HG02678 (cell line): ENCODE results near the gene ETV3L.

ENCODE experiments used
- ATAC-seq: cut with Tn5 transposase; IDR thresholded peaks from one replicate; pipeline ENCODE4 v1.9.1; 2021; ENCODE audit warnings: mild to moderate bottlenecking, moderate library complexity; ENCODE audit not compliant: unreplicated experiment

ETV3L gene

DNA sequence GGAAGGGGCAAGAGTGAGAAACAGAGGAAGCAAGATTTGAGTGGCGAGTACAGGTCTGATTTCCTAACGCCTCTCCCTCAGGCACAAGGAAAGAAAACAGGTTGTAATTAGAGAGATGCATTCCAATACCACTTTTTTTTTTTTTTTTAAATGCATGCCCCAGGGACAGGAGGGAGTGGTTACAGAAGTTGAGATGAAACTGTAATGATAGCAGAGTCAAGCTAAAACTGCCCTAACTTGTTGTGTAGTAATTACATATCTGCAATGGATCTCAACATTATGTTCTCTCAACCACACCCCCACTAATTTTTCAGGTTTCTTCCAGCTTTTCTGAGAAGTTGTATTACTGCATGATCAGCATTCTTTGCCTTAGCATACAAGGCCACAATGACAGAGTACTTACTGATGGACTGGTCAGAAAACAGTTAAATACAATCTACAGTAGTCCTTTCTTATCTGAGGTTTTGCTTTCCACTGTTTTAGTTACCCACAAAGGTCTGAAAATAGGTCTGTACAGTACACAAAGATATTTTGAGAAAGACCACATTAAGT is 33.1 kb upstream of the ETV3L start:
- no peak for ATAC-seq

DNA sequence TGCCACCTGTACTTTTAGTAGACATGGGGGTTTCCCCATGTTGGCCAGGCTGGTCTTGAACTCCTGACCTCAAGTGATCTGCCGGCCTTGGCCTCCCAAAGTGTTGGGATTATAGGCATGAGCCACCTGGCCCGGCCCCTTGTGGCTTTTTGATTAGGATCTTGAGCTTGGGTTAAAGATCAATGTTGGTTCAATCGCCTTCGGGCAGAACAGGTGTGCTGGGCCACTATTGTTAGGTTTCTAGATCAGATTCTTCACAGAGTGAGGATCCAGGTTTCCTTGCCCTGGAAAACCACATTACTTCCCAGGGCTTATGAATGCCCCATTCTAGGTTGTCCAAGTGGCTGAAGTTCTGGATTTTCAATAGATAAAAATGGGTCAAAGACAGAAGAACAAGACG is 32.5 kb upstream of the ETV3L start:
- ATAC-seq: no peak

DNA sequence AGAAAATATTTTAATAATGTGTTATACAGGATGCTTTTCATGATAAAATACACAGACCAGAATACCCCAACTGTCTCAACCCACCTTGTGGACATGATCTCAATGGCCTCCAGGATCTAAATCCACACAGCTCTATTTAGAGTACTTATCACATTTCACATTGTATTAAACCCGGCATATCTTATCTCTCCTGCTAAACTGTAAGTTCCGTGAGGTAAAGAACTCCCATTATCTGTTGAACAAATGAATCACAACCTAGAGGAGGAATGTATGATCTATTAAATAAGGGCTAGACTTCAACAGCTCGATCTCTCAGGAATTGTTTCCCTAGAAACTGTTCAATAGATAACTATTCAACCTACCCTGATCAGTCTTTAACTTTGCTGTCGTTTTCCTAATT is 31.7 kb upstream of the ETV3L start:
- no peak for ATAC-seq

DNA sequence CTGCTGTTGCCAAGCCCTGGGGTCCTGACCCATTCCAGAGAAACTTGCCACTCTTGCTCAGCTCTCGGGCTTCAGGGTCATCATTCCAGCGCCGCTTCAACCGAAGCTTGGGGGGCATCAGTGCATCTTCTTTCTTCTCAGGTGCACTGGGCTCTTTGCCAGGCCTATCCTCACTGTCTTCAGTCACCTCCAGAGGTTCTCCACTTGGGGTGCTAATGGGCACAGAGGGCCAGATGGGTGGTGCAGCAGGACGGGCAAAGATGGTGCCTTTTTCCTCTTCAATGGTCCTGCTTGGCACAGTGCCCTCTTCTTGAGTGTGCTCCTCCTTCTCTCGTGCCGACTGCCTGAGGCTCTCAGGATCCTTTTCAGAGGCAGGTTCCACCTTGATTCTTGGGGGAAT is 25.2 kb upstream of the ETV3L start:
- no peak for ATAC-seq

DNA sequence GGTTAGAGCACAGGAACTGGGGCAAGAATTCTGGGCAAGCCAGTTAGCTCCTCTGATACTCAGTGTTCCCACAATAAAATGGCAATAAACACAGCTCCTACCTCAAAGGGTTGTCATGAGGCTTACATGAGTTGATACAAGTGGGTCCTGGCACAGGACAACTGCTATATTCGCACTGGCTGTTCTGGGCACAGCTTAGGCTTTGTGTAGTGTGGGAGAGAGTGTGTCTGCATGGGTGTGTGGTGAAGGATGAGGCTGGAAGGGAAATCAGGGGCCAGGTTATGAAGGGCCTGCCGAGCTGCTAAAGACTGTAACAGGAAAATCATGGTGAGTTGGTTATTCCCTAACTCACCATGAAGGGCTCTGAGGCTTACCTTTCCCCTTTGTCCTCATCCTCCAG is 19.8 kb upstream of the ETV3L start:
- ATAC-seq: no peak

DNA sequence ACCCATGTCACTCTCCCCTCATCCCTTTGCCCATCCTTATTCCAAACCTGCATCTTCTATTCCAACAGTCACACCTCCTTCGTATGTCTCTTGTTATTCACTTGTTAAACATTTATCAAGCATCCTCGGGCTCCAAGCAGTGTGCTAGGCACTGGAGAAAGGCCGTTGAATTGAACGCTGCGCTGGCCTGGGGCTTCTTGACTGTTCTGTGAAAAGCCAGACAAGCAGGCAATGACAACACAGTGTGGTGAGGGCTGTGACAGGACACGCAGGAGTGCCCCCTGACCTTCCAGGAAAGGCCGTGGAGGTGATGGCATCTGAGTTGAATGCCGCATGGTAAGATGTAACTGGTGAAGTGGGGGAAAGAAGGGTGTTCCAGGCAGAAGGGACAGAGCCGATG is 19.4 kb upstream of the ETV3L start:
- no peak for ATAC-seq

DNA sequence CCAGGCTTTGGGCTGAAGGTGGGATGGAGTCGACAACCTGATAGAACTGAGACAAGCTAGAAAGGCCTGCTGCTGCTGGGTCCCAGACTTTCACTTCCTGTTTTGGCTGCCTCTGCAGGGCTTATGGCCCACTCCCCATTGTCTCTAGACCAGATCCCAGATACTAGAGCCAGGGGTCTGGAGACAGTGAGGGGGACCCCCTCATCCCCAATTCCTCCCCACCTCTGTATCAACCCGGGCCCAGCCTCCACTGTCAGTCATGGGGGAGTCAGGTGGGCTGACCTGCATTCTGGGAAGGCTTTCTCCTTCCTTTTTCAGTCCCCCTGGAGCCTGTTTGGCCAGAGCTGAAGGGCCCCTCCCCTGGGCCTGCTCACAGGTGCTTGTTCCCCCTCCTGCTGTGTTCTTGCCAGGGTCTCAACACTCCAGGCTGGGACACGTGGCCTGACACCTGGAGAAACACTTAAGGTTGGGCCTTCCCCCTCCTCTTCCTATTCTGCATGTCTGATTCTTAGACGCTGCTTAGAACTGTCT is 18.0 kb upstream of the ETV3L start:
- ATAC-seq: peak; percentile 68

DNA sequence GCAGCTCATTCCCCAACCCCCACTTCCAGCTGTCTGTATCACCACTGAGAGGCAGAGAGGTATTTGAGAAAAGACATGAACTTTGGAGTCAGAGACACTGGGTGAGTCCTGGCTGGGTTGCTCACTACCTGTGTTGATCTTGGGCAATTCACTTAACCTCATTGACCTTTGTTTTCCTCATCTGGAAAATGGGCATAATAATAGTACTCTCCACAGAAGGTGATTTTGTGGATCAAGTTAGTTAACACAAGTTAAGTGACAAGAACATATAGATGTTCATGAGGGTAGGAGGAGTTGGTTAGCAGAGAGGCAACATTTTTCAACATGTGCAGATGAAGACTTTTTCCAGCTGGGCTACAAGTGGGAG is 17.1 kb upstream of the ETV3L start:
- ATAC-seq: no peak

DNA sequence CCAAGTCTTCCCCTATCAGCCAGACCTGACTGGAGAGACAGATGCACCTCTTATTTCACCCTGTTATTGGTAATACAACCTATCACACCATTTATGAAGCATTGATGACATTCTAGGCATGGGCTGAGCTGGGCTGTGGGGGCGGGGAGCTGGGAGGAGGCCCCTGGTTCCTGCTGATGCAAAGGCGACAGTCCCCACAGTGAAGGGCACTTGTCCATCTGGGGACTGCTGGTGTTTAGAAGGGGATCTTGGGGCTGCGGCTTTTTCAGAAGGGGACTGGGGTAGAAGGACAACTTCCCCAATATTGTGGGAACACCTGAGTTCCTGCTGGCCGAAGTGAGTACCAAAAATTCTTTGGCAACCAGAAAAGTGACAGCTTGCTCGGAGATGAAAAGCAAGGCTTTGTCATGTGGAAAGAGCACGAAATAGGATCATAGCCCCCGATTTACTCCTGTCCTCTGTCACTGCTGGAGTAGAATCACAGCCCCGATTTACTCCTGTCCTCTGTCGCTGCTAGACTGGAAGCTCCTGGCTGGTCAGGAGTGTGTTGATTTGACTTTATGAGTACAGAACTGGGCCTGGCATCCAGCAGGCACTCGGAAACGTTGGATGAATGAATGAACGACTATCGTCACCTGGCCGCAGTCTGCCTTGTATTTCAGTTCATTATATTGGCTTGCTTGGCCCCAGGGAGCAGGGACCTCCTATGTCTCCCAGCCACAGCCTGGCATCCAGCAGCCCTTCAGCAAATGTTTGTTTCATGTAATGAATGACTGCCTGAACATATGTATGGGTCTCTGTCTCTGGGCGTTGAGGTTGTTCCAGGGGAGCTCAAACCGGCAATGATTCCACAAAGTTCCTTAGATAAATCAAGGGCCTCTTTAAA is 16.5 kb upstream of the ETV3L start:
- no peak for ATAC-seq

DNA sequence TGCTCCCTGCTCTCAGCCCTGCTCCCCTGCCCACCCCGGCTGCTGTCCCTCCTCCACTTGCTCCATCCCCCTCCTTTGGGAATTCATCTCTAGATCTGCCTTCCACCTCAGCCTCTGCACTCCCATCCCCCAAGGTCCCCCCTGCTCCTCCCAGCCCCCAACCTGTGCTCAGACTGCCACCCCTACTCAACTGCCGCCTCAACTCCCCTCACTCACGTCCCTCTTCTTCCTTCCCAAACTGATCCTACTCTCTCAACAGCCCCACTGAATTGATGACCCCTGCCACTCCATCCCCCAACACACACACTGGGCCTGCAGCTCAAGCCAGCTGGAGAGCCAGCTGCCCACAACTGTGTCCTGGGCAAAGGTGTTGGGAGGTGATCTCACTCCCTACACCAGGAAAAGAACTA is 15.8 kb upstream of the ETV3L start:
- no peak for ATAC-seq

DNA sequence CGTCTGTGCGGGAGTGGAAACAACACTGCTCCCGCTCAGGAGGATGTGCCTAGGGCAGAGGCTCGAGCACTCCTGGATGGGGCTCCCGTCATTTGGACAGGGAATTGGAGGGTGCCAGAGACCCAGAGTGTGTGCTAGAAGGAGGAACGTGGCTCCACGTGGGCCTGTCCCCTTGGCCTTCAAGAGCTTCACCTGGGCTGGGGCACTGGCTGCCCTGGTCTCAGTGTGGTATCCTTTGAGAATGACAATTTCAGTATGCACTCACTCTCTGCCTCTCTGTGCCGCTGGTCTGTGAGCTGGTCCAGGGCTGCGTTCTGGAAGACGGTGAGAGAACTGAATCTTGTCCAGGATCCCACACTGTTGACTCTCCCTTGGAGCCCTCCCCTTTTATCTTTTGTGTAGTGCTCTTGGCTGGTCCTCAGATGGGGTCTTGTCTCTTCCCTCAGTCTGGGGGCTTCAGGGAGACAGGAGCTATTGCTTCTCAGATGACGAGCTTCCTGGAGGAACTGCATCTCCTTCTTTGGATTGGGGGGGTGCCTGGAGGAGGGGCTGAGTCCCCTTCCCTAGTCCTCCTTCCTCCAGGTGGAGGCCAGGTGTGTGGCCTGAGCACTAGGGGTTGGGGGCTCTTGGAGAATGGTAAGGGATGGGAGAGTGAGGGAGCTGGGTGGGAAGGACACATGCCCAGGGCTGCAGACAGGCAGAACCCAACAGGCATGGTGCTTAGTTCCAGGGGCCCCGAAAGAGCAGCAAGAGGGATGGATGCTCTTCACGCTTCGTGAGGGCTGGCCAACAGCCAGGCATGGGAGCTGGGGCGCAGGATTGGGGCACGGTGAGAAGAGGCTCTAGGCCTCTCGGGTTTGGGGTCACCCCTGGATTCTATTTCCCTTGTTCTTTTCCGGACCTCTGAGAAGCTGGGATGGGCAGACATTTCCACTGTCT is 14.8 kb upstream of the ETV3L start:
- ATAC-seq: no peak

DNA sequence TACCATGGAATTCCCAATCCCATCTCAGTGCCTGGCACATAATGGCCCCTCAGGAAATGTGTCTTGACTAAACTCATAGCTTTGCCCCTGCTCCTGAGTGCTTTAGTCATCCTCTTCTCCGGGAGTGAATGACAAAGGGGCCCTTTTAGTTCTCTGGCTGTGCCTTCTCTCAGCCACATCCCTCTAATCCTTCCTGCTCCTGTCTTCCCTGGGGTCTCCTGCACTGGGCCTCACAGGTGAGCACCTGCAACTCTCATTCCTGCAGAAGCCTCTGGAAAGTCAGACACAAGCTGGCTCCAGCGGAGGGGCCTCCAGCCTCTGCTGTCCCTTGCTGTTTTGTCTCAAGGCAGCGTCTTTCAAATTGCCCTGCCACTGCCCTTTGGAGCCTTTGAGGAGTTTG is 14.0 kb upstream of the ETV3L start:
- ATAC-seq: no peak

DNA sequence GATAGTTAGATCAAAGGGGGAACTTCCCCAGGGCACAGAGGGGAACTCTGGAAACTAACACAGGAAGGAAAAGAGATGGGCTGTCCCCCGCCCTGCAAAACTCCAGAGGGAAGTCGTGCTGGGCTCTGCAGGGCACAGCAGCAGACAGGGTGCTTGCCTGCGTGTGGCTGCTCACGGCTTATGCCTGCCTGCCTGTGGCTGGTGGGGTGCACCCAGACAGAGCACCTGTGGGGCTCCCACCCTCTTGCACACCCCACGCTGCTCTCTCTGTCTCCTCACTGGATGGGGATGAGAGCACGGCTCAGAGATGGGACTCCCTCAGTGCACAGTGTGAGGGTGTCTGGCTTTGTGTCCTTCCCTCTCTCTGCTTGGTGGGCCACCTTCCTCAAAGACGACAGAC is 13.5 kb upstream of the ETV3L start:
- no peak for ATAC-seq

DNA sequence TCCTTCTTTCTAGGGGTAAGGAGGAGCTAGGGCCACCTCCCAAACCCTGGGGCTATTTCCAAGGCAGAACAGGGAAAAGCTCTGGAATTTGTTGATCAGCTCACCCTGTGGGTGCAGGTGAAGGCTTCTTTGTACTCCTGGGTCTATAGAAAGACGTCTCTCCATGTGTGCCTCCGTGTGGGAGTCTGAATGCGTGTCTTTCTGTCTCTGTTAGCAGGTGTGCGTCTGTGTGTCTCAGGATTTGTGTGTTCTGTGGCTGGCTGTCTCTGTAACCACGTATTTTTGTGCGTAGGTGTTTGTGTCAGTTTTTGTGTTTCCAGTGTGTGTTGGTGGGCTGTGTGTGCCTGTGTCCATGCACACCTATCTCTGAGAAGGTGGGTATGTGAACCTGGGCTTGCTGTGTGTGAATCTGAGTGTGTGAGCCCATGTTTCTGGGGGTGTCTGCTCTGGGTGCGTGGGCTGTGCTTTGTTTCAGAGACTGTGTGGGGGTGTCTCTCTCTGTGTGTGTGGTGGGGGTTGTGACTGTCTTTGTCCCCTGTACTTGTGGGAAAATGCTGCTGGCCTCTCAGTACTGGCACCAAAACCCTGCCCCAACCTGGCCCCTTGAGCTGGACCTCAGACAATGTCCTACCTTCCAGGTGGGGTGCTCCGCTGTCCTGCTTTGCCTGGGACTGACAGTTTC is 12.7 kb upstream of the ETV3L start:
- no peak for ATAC-seq

DNA sequence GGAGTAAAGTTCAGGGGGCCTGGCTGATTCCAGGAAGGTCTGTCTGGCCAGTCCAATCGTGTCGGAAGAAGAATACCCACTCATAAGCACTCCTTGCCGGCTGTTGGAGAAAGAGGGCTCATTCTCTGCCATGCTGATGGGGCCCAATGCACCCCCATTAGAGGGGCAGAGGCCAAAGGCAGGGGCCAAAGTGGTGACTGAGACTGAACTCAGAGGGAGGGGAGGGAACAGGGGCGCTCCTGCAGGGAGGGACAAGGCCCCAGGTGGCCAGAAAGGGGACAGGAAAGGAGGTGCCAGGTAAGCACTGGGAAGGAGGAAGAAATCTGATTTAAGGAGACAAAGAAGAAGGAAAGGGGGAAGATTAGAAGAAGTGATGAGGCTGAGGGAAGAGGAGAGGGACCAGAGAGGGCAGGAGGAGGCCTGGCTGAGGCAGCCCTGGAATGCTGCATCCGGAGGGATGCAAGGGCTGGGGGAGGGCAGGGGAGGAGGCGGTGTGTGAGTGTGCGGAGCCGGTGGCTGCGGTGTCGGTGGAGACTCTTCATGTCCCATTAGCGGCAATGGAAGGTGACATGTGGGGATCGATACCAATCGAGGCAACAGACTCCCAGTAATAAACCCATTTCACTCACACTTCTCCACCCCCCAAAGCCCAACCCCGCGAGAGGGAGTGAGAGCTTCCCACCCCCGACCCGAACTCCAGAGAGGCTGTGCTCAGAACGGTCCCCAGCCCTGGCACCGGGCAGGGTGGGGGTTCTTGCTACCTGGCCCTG is 12.0 kb upstream of the ETV3L start:
- ATAC-seq: no peak

DNA sequence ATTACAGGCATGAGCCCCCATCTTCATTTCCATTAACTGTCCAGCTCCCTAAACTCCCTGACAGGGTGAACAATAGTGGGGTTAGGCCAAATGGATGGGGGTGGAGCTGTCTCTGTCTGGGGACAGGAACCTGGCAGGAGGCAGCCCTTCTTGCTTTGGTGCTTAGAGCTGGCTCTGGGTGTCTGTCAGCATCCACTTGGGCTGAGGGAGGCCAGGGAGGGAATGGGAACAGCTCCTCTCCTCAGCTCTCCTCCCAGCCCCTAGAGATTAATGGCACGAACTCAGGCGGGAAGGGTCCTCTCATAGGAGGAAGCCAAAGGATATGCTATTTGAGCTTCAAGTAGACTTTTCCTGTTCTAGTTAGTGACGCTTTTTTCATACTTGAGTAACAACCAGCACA is 11.1 kb upstream of the ETV3L start:
- no peak for ATAC-seq

DNA sequence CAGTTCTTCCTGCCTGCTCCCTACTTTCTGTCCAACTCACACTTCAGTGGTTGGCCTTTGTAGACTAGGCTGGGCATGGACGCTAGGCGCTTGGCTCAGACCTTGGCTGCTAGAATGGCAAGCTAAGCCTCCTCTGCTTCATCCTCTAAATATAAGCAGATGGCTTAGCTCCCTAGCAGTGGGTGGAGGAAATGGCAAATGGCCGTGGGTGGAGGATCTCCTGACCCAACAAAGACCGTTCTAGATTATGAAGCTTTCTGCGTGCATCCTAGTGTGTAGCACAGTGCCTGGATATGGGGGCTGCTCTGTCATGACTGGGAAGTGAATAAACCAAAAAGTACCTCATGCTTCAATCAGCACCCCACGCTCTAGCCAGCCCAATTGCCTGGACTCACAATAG is 10.4 kb upstream of the ETV3L start:
- no peak for ATAC-seq

DNA sequence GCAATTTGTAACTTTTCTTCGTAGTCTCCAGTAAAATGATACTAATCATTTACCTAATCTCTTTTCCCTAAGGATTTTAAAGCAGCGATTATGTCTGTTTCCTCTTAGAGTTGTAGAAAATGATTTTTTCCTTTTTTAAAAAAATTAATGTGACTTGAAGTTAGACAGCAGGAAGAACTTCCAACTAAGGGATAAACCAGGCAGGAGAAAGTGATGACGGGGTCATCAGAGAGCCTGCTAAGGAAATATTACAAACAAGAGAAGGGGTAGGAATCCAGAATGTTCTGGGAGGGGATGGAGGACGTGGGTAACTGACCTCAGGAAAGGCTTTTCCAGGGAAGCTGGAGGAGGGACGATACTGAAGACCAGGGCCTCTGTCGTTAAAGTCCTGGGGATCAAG is 8.8 kb upstream of the ETV3L start:
- no peak for ATAC-seq

DNA sequence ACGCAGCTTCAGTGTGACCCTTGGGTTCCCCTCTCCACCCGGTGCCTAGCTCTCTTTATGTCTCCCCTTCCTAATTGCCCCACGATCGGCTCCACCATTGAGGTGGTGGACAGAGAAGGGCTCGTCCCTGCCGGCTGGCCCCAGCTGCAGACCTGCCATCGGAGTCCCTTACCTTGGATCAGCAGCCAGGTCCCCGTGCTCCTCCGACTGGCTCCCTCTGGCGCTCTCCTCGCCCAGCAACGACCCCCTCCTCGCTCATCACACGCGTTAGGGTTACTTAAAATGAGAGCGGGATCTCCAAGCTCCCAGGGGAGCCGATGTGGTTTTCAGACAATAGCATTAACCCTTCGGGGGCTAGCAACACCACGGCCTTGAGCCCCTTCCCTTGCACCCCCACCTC is 8.1 kb upstream of the ETV3L start:
- ATAC-seq: no peak

DNA sequence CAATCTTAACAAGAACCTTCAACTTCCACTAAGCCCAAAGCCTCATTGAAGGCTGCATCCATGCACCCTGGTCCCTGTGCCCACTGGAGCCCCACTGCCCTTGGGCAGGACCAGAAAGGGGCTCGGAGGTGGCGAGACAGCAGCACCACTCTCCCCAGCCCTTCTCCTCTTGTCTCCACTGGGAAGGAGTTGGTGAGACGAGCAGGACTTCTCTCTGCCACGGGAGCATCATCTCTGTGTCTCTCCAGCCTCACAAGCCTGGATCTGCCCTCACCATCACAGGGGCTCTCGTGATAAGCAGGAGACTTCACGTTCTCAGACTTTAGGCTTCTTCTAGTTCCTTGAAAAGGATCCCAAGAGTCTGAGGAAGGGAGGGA is 7.2 kb upstream of the ETV3L start:
- no peak for ATAC-seq
